Ascending aorta (tissue), 2 donors: ENCODE measurements around the gene IL22. TPM values are rescaled to one million over a fixed set of nuclear protein-coding genes. Genes with fewer than 3 reads are reported as not detected.

ENCODE experiments used
- DNase-seq, 2 donors: peaks; one replicate each; pipeline ENCODE4 v3.0.0-alpha.2; 2019; ENCODE audit warnings: low spot score in 2 of 2
- H3K27ac ChIP-seq, 2 donors: fragments of 200-600 bp; sonication (generic); one replicate each; pipeline ENCODE4 v1.5.1; 2016 to 2017; ENCODE audit warnings: mild to moderate bottlenecking in 1 of 2
- H3K27me3 ChIP-seq: fragments of 200-600 bp; sonication (generic); one replicate; pipeline ENCODE4 v1.5.1; 2017
- H3K36me3 ChIP-seq, 2 donors: fragments of 200-600 bp; sonication (generic); one replicate each; pipeline ENCODE4 v1.5.1; 2016
- H3K4me1 ChIP-seq, 2 donors: fragments of 200-600 bp; sonication (generic); one replicate each; pipeline ENCODE4 v1.5.1; 2016 to 2017; ENCODE audit warnings: mild to moderate bottlenecking in 1 of 2
- H3K4me3 ChIP-seq, 2 donors: fragments of 200-600 bp; sonication (generic); one replicate each; pipeline ENCODE4 v1.5.1; 2016 to 2017; ENCODE audit warnings: mild to moderate bottlenecking in 1 of 2
- H3K9me3 ChIP-seq, 2 donors: fragments of 200-600 bp; sonication (generic); one replicate each; pipeline ENCODE4 v1.5.1; 2016
- CTCF ChIP-seq, 3 experiments: fragments of 200-600 bp in 2 of 3; fragments of 450-650 bp in 1 of 3; sonication (generic) in 2 of 3; IDR thresholded peaks; one replicate each; pipeline ENCODE4 v1.5.1; 2016 to 2019; ENCODE audit warnings: antibody characterized with exemption in 3 of 3, mild to moderate bottlenecking in 1 of 3, moderate library complexity in 1 of 3
- intact Hi-C: fragments of 100-400 bp; cut with DNase I; formaldehyde crosslinking; loops from one replicate; pipeline ENCODE4 v1.15.1; 2023
- total RNA-seq: library from RNA; depleted of rRNA; stranded (reverse); fragments of >200 nt; gene quantifications from one replicate; pipeline ENCODE4 v1.1.0, GENCODE V29; 2016

IL22 gene
- total RNA-seq, 1 donor from 2014 or later, result not detected

GRCh38 chr12:68281322-68282077 is 28.1 kb upstream of the IL22 start:
- H3K4me3 ChIP-seq, result no peak overlapping the region
- no peak for TF ChIP-seq CTCF (IDR thresholded peaks at IDR 0.05)
- intact Hi-C loops, result no loop called here

GRCh38 chr12:68280240-68280639 is 26.8 kb upstream of the IL22 start:
- DNase-seq, result no peak
- no peaks in the 10 kb centered on the region for H3K9me3 ChIP-seq
- no peak overlapping the region for H3K27ac ChIP-seq
- no peak for TF ChIP-seq CTCF (IDR thresholded peaks at IDR 0.05)
- H3K4me1 ChIP-seq, result no peaks in the 10 kb centered on the region
- no peaks in the 10 kb centered on the region for H3K36me3 ChIP-seq
- H3K27me3 ChIP-seq, result no peaks in the 10 kb centered on the region
- no peak overlapping the region for H3K4me3 ChIP-seq
- intact Hi-C loops, result no loop called here

More at GRCh38 chr12:68281322-68282077, 28.1 kb upstream of the IL22 start:
- no peak overlapping the region for H3K27ac ChIP-seq
- no peaks in the 10 kb centered on the region for H3K4me1 ChIP-seq
- H3K27me3 ChIP-seq, result no peaks in the 10 kb centered on the region
- H3K9me3 ChIP-seq, result no peaks in the 10 kb centered on the region
- H3K36me3 ChIP-seq, result no peaks in the 10 kb centered on the region
- no peak for DNase-seq

GRCh38 chr12:68279227-68280054 is 26.0 kb upstream of the IL22 start:
- Histone ChIP-seq H3K4me3 (no peak overlapping the region), H3K27me3 (no peaks in the 10 kb centered on the region), H3K4me1 (no peaks in the 10 kb centered on the region), H3K36me3 (no peaks in the 10 kb centered on the region), H3K27ac (no peak overlapping the region), H3K9me3 (no peaks in the 10 kb centered on the region)
- no peak for DNase-seq
- no peak for TF ChIP-seq CTCF (IDR thresholded peaks at IDR 0.05)
- intact Hi-C loops, result no loop called here

- H3K27ac ChIP-seq, result no peak overlapping the region
- no peaks in the 10 kb centered on the region for H3K9me3 ChIP-seq
- H3K36me3 ChIP-seq, result no peaks in the 10 kb centered on the region
- TF ChIP-seq CTCF (IDR thresholded peaks at IDR 0.05), result no peak
- no peak overlapping the region for H3K4me3 ChIP-seq
- no peaks in the 10 kb centered on the region for H3K27me3 ChIP-seq
- intact Hi-C loops, result no loop called here
- DNase-seq, result no peak
- H3K4me1 ChIP-seq, result no peaks in the 10 kb centered on the region
Measured at GRCh38 chr12:68276402-68276930, 23.1 kb upstream of the IL22 start.

GRCh38 chr12:68272732-68273131 is 19.3 kb upstream of the IL22 start:
- no peak for TF ChIP-seq CTCF (IDR thresholded peaks at IDR 0.05)
- Histone ChIP-seq H3K9me3 (no peaks in the 10 kb centered on the region), H3K27me3 (no peaks in the 10 kb centered on the region), H3K27ac (no peak overlapping the region), H3K36me3 (no peaks in the 10 kb centered on the region), H3K4me1 (no peaks in the 10 kb centered on the region), H3K4me3 (no peak overlapping the region)
- no peak for DNase-seq
- intact Hi-C loops, result no loop called here
